GM12801 (cell line): Measurements from ENCODE around the gene ABLIM3.

Source experiments
- TF ChIP-seq, protein P1 (sequence below): IDR thresholded peaks from one replicate; pipeline ENCODE4 v1.5.1; 2011; ENCODE audit warnings: control low read depth; ENCODE audit not compliant: insufficient read length; ENCODE audit errors: extremely low read depth

The ABLIM3 gene

DNA sequence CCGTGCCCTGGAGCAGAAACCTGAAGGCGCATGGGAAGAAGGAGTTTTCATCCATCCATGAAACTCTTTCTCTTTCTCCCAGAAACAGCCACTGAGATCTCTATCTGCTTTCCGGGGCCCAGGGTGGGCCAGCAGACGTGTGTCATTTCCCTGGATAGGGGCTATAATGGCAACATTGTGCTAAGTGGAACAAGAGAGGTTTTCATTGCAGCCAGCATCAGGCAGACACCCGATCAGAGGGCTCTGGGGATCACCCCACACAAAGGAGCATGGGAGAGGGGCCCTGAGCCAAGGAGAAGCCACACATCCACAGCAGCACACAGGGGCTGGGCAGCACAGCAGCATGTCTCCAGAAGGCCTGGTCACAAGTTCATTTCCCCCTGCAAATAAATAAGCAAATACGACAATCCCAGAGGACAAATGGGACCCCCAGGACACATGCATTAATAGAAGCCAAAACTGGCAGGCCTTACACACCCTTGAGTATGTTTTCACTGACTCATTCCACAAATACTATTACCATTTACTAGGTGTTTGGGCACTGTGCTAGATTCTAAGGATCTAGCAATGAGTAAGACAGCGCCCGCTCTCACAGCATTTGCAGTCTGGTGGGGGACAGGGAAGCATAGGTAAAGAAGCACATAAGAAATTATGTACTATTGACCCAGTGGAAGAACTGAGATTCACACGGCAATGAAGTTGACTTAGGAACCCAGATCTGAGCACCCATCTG, 126.1 kb downstream of the ABLIM3 start:
- TF ChIP-seq, protein P1, sequence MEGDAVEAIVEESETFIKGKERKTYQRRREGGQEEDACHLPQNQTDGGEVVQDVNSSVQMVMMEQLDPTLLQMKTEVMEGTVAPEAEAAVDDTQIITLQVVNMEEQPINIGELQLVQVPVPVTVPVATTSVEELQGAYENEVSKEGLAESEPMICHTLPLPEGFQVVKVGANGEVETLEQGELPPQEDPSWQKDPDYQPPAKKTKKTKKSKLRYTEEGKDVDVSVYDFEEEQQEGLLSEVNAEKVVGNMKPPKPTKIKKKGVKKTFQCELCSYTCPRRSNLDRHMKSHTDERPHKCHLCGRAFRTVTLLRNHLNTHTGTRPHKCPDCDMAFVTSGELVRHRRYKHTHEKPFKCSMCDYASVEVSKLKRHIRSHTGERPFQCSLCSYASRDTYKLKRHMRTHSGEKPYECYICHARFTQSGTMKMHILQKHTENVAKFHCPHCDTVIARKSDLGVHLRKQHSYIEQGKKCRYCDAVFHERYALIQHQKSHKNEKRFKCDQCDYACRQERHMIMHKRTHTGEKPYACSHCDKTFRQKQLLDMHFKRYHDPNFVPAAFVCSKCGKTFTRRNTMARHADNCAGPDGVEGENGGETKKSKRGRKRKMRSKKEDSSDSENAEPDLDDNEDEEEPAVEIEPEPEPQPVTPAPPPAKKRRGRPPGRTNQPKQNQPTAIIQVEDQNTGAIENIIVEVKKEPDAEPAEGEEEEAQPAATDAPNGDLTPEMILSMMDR: no peak

DNA sequence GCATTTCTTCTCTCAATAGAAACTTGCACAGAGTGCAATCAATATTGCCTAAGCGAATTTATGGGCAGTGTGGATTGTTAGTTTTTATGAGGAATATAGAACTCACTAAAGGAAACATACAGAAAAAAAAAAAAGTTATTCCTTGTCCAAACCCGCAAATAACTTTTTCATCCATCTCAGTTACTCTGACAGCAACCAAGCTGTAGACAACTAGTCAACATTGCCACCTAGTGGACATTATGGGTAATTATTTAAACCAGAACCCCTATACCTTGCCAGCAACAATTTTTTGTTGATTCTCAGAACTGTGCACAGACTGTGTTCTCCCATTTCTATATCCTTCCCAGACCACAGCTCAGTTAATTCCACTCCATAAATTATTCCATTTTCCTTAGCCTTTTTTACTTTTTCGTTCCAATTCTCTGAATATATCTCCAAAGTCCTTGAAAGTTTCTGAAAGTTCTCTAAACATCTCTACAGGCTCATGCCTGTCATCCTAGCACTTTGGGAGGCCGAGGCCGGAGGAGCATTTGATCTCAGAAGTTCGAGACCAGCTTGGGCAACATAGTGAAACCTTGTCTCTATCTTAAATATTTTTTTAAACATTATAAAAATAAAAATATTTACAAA, 127.8 kb downstream of the ABLIM3 start:
- TF ChIP-seq, protein P1: no peak

GRCh38 chr5:149271195-149271715, 130.0 kb downstream of the ABLIM3 start:
- TF ChIP-seq, protein P1: no peak

- TF ChIP-seq, protein P1: no peak
Measured at GRCh38 chr5:149271716-149272563, 130.6 kb downstream of the ABLIM3 start, which contains the start of gene AFAP1L1. Gene AFAP1L1, plus strand, starts transcription at chr5:149271859. Its CDS starts 110 bp downstream, at chr5:149271969.

DNA sequence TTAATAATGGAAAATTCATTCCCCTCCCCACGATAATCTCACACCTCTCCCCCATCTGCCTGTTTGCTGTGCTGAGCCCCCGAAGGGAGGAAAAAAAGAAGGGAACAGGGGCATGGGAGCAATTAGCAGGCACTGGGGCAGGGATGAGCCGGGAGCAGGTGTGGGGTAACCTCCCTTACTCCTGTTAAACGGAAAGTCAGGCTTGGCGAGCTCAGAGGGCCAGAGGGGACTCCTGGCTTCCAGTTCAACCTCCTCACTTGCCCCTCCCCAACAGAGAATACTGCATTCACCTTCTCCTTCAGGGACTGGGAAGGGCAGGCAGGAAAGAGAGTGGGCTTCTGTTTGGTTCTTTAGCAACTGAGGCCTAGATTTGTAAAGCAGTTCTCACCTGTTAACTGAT, 131.9 kb downstream of the ABLIM3 start:
- TF ChIP-seq, protein P1: no peak

DNA sequence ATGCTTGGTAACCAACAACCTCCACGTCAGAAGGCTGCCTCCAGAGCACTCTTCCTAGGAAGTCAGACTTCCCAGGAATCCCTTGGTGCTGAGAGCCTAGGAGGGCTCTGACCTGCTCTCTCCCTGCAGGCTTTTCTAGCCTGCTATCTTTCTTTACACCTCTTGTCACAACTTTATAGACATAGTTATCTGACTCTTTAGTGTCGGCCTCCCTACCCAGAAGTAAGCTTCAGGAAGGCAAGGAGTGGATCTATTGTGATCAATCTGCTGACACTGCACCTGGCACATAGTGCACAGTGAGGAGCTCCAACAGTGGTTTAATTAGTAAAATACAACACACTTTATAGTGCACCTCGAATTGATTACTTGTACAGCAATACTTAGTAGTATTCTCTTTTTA, 132.7 kb downstream of the ABLIM3 start:
- TF ChIP-seq, protein P1: no peak

GRCh38 chr5:149274939-149275338, 133.6 kb downstream of the ABLIM3 start:
- TF ChIP-seq, protein P1: no peak
